Ascending aorta (tissue), 2 donors: ENCODE data around the gene CARS1. TPM values are rescaled to one million over a fixed set of nuclear protein-coding genes. Genes with fewer than 3 reads are reported as not detected.

Experiments used
- DNase-seq, 2 donors: peaks; one replicate each; pipeline ENCODE4 v3.0.0-alpha.2; 2019; ENCODE audit warnings: low spot score in 2 of 2
- H3K27ac ChIP-seq, 2 donors: fragments of 200-600 bp; sonication (generic); one replicate each; pipeline ENCODE4 v1.5.1; 2016 to 2017; ENCODE audit warnings: mild to moderate bottlenecking in 1 of 2
- H3K27me3 ChIP-seq: fragments of 200-600 bp; sonication (generic); one replicate; pipeline ENCODE4 v1.5.1; 2017
- H3K36me3 ChIP-seq, 2 donors: fragments of 200-600 bp; sonication (generic); one replicate each; pipeline ENCODE4 v1.5.1; 2016
- H3K4me1 ChIP-seq, 2 donors: fragments of 200-600 bp; sonication (generic); one replicate each; pipeline ENCODE4 v1.5.1; 2016 to 2017; ENCODE audit warnings: mild to moderate bottlenecking in 1 of 2
- H3K4me3 ChIP-seq, 2 donors: fragments of 200-600 bp; sonication (generic); one replicate each; pipeline ENCODE4 v1.5.1; 2016 to 2017; ENCODE audit warnings: mild to moderate bottlenecking in 1 of 2
- H3K9me3 ChIP-seq, 2 donors: fragments of 200-600 bp; sonication (generic); one replicate each; pipeline ENCODE4 v1.5.1; 2016
- CTCF ChIP-seq, 3 experiments: fragments of 200-600 bp in 2 of 3; fragments of 450-650 bp in 1 of 3; sonication (generic) in 2 of 3; IDR thresholded peaks; one replicate each; pipeline ENCODE4 v1.5.1; 2016 to 2019; ENCODE audit warnings: antibody characterized with exemption in 3 of 3, mild to moderate bottlenecking in 1 of 3, moderate library complexity in 1 of 3
- intact Hi-C: fragments of 100-400 bp; cut with DNase I; formaldehyde crosslinking; loops from one replicate; pipeline ENCODE4 v1.15.1; 2023
- total RNA-seq: library from RNA; depleted of rRNA; stranded (reverse); fragments of >200 nt; gene quantifications from one replicate; pipeline ENCODE4 v1.1.0, GENCODE V29; 2016

Gene CARS1
- total RNA-seq, 1 donor from 2014 or later = 51.4 TPM

- Histone ChIP-seq H3K4me1 (peaks cover 0 to 3% of the 10 kb centered on the region in 2 donors), H3K27me3 (no peaks in the 10 kb centered on the region), H3K4me3 (no peak overlapping the region), H3K27ac (peak overlapping the region in 1 of 2 donors; percentile 27), H3K9me3 (no peaks in the 10 kb centered on the region), H3K36me3 (peaks cover 55 to 61% of the 10 kb centered on the region in 2 donors)
- intact Hi-C loops = no loop called here
- TF ChIP-seq CTCF (IDR thresholded peaks at IDR 0.05) = no peak
- DNase-seq = no peak
Observed at GRCh38 chr11:3022982-3023381, 34.2 kb downstream of the CARS1 start.

- H3K9me3 ChIP-seq = no peaks in the 10 kb centered on the region
- H3K27ac ChIP-seq = peak overlapping the region in 1 of 2 donors; percentile 27
- intact Hi-C loops = no loop called here
- no peak overlapping the region for H3K4me3 ChIP-seq
- DNase-seq = no peak
- TF ChIP-seq CTCF (IDR thresholded peaks at IDR 0.05) = no peak
- H3K4me1 ChIP-seq = peaks cover 0 to 3% of the 10 kb centered on the region in 2 donors
- H3K36me3 ChIP-seq = peaks cover 57 to 63% of the 10 kb centered on the region in 2 donors
- H3K27me3 ChIP-seq = no peaks in the 10 kb centered on the region
Observed at GRCh38 chr11:3022300-3022967, 34.8 kb downstream of the CARS1 start.

GRCh38 chr11:3021125-3021524, 36.1 kb downstream of the CARS1 start:
- no peak for DNase-seq
- Histone ChIP-seq H3K27me3 (no peaks in the 10 kb centered on the region), H3K4me3 (no peak overlapping the region), H3K36me3 (peaks cover 57 to 64% of the 10 kb centered on the region in 2 donors), H3K27ac (no peak overlapping the region), H3K9me3 (no peaks in the 10 kb centered on the region), H3K4me1 (peaks cover 0 to 3% of the 10 kb centered on the region in 2 donors)
- intact Hi-C loops = no loop called here
- TF ChIP-seq CTCF (IDR thresholded peaks at IDR 0.05) = peak in 1 of 3 experiments; percentile 31

- H3K27ac ChIP-seq = no peak overlapping the region
- H3K9me3 ChIP-seq = no peaks in the 10 kb centered on the region
- peaks cover 57 to 65% of the 10 kb centered on the region in 2 donors for H3K36me3 ChIP-seq
- DNase-seq = no peak
- no peaks in the 10 kb centered on the region for H3K27me3 ChIP-seq
- H3K4me3 ChIP-seq = no peak overlapping the region
- intact Hi-C loops = no loop called here
- peaks cover 0 to 3% of the 10 kb centered on the region in 2 donors for H3K4me1 ChIP-seq
- TF ChIP-seq CTCF (IDR thresholded peaks at IDR 0.05) = no peak
Observed at GRCh38 chr11:3020011-3020410, 37.2 kb downstream of the CARS1 start.

GRCh38 chr11:3018596-3018995, 38.6 kb downstream of the CARS1 start:
- Histone ChIP-seq H3K9me3 (no peaks in the 10 kb centered on the region), H3K27me3 (no peaks in the 10 kb centered on the region), H3K4me1 (peaks cover 0 to 3% of the 10 kb centered on the region in 2 donors), H3K4me3 (no peak overlapping the region), H3K27ac (no peak overlapping the region), H3K36me3 (peaks cover 63 to 69% of the 10 kb centered on the region in 2 donors)
- no peak for DNase-seq
- intact Hi-C loops = no loop called here
- TF ChIP-seq CTCF (IDR thresholded peaks at IDR 0.05) = no peak
